Gastrocnemius medialis (tissue), 4 donors: ENCODE data around the gene CETN3. TPM values are rescaled to one million over a fixed set of nuclear protein-coding genes. Genes with fewer than 3 reads are reported as not detected.

Source experiments
- ATAC-seq, 2 donors: fragments of 150-250 bp; one replicate each; pipeline ENCODE4 v1.9.1; 2016
- DNase-seq, 2 donors: peaks; one replicate each; pipeline ENCODE4 v3.0.0-alpha.2; 2019
- H3K27ac ChIP-seq, 4 donors: fragments of 200-600 bp; sonication (generic); 1 replicate in 1 of 4; 2 replicates in 3 of 4; pipeline ENCODE4 v1.5.1; 2016 to 2018; ENCODE audit warnings: mild to moderate bottlenecking in 2 of 4, moderate library complexity in 1 of 4
- H3K27me3 ChIP-seq, 3 donors: fragments of 200-600 bp; sonication (generic) in 2 of 3; 1 replicate in 1 of 3; 2 replicates in 2 of 3; pipeline versions ENCODE4 v1.5.1 to v1.6.0; 2016 to 2019; ENCODE audit warnings: mild to moderate bottlenecking in 1 of 3, moderate library complexity in 1 of 3
- H3K36me3 ChIP-seq, 2 donors: fragments of 200-600 bp; sonication (generic) in 1 of 2; one replicate each; pipeline ENCODE4 v1.5.1; 2017 to 2018
- H3K4me1 ChIP-seq, 2 donors: fragments of 200-600 bp; sonication (generic) in 1 of 2; one replicate each; pipeline ENCODE4 v1.5.1; 2016 to 2017; ENCODE audit warnings: mild to moderate bottlenecking in 2 of 2
- H3K4me3 ChIP-seq, 4 donors: fragments of 200-600 bp; sonication (generic) in 3 of 4; 1 replicate in 1 of 4; 2 replicates in 3 of 4; pipeline ENCODE4 v1.5.1; 2016 to 2019; ENCODE audit warnings: mild to moderate bottlenecking in 2 of 4
- H3K9me3 ChIP-seq, 3 donors: fragments of 200-600 bp; sonication (generic) in 2 of 3; 1 replicate in 1 of 3; 2 replicates in 2 of 3; pipeline ENCODE4 v1.5.1; 2016 to 2019
- CTCF ChIP-seq, 5 experiments: fragments of 450-650 bp in 3 of 5; fragments of 200-600 bp in 2 of 5; sonication (generic) in 2 of 5; IDR thresholded peaks in 4 of 5; conservative IDR thresholded peaks in 1 of 5; 1 replicate in 4 of 5; 2 replicates in 1 of 5; pipeline ENCODE4 v1.5.1; 2016 to 2019; ENCODE audit warnings: antibody characterized with exemption in 5 of 5, mild to moderate bottlenecking in 3 of 5, moderate library complexity in 3 of 5
- POLR2A ChIP-seq, 2 donors: fragments of 450-650 bp; IDR thresholded peaks; one replicate each; pipeline ENCODE4 v1.6.1; 2017; ENCODE audit warnings: antibody characterized with exemption in 2 of 2, mild to moderate bottlenecking in 2 of 2, moderate library complexity in 2 of 2
- in situ Hi-C, 4 donors: fragments of 200-750 bp; cut with MboI; loops; one replicate each; pipeline versions ENCODE4 v1.15.0 to v1.8.0; 2017; ENCODE audit warnings: low sequenced_read_pairs in 4 of 4
- intact Hi-C: fragments of 100-400 bp; cut with DNase I; formaldehyde crosslinking; loops from one replicate; pipeline ENCODE4 v1.15.1; 2023; ENCODE audit warnings: low total_unique reads
- total RNA-seq, 4 donors: library from RNA; depleted of rRNA; stranded (reverse); fragments of >200 nt; gene quantifications; one replicate each; pipeline versions ENCODE4 v1.1.0 to v1.2.3, GENCODE V29; 2016

CETN3 gene
- total RNA-seq, 4 donors from 2014 or later, result 1.4 to 4.9 (median 3.2) TPM

DNA sequence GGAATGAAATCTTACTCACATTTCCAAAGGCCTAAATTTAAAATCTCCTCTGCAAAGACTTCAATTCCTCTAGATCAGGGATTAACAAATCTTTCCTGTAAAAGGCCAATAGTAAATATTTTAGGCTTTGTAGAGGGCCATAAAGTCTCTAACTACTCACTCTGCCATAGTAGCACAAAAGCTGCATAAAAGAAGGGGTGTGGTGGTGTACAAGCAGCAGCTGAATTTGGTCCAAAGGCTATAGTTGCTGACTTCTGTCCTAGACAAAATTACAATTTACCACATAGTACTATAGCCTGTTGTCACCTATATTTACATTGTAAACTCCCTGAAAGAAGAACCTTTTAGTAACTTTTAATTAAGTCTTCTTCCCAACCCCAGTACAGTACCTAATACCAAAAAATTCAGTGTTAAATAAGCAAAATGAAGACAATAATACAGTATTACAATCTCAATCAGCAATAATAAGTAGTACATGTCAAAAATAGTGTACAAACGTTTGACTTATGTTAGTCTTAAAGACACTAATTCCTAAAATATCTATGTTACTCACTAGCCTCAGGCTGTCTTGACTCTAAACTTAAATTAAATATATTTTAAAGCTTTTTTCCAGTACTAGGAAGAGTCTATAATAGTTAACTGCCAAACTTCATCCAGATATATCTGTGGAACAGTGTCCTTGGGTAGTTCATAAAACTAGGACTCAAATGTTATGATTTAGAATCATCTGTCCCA is 6.9 kb downstream of the CETN3 start:
- no peaks in the 10 kb centered on the region for H3K9me3 ChIP-seq
- in situ Hi-C loops (loop anchor here in 3 of 4 donors (10.0 to 25.0 kb wide), 4 partner anchors 122 to 1690 kb away; partner anchors contain the start of genes LYSMD3 (in 2 of the 3) and ARRDC3 (in 1 of the 3)), intact Hi-C loops (no loop called here)
- H3K27ac ChIP-seq, result no peak overlapping the region
- peaks cover 8% of the 10 kb centered on the region in 2 donors for H3K4me1 ChIP-seq
- TF ChIP-seq POLR2A (IDR thresholded peaks at IDR 0.05), result no peak
- no peak for TF ChIP-seq CTCF (IDR thresholded peaks at IDR 0.05 in 4 of 5, conservative IDR thresholded peaks at IDR 0.05 in 1 of 5)
- H3K4me3 ChIP-seq, result no peak overlapping the region
- ATAC-seq, result no peak
- H3K27me3 ChIP-seq, result no peaks in the 10 kb centered on the region
- no peak for DNase-seq
- H3K36me3 ChIP-seq, result peaks cover 0 to 35% of the 10 kb centered on the region in 2 donors

DNA sequence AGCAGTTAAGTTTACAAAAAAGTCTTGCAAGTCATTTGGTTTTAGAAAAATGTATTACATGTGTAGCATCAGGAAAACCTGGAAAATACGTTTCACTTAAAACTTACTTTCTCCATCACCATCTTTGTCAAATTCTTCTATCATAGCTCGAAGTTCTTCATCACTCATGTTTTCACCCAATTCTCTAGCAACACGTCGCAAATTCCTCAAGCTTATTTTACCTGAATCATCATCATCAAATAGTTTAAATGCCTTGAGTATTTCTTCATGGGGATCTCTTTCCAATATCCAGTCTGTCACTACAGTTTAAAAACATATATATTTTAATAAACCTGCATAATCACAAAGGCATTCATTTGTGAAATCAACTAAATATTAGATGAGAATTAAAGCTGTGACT is 10.3 kb downstream of the CETN3 start:
- Histone ChIP-seq H3K27ac (no peak overlapping the region), H3K9me3 (no peaks in the 10 kb centered on the region), H3K4me1 (peaks cover 6 to 8% of the 10 kb centered on the region in 2 donors), H3K36me3 (peaks cover 0 to 14% of the 10 kb centered on the region in 2 donors), H3K4me3 (no peak overlapping the region), H3K27me3 (no peaks in the 10 kb centered on the region)
- intact Hi-C loops, result no loop called here
- TF ChIP-seq CTCF (IDR thresholded peaks at IDR 0.05 in 4 of 5, conservative IDR thresholded peaks at IDR 0.05 in 1 of 5), result no peak
- TF ChIP-seq POLR2A (IDR thresholded peaks at IDR 0.05), result no peak
- DNase-seq (no peak), ATAC-seq (no peak)
- in situ Hi-C loops, result no loop called here

DNA sequence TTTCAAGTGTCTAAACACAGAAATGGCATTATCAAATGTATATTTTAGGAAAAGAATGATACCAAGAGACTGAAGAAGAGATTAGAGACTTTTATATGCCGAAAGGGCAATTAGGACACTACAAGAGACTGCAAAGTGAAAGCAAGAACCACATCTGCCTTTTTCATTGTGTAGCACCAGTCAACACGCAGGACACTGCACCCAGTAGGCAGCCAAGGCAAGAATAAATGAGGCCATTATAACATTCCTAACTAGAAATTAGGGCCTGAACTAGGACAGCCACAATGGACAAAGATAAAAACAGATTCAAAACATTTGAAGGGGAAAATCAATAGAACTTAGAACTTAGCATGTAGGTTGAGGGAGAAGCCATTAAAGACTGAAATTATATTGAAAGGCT is 10.8 kb downstream of the CETN3 start:
- peaks cover 6 to 8% of the 10 kb centered on the region in 2 donors for H3K4me1 ChIP-seq
- no peak for ATAC-seq
- no peak overlapping the region for H3K27ac ChIP-seq
- H3K4me3 ChIP-seq, result no peak overlapping the region
- intact Hi-C loops (no loop called here), in situ Hi-C loops (no loop called here)
- TF ChIP-seq CTCF (IDR thresholded peaks at IDR 0.05 in 4 of 5, conservative IDR thresholded peaks at IDR 0.05 in 1 of 5) (no peak), POLR2A (IDR thresholded peaks at IDR 0.05) (no peak)
- no peaks in the 10 kb centered on the region for H3K27me3 ChIP-seq
- peaks cover 0 to 8% of the 10 kb centered on the region in 2 donors for H3K36me3 ChIP-seq
- DNase-seq, result no peak
- no peaks in the 10 kb centered on the region for H3K9me3 ChIP-seq

DNA sequence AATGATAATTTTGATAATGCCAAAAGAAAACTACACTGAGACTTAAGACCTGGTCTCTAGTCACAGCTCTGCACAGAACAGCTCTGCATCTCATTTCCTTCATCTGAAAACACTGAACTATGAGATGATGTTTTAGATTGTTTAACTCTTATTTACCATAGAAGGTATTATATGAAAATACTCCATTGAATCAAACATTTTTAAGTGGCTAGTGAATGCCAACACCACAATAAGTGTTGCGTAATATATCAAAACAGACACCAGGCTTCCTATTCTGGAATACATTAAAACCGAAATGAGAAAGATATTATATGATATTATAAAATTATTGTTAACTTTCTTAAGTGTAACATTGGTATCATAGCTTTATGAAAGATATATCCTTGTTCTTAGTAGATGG is 14.6 kb downstream of the CETN3 start:
- intact Hi-C loops, result no loop called here
- ATAC-seq, result no peak
- in situ Hi-C loops, result no loop called here

More for the DNA sequence above, 14.6 kb downstream of the CETN3 start:
- Histone ChIP-seq H3K36me3 (peaks cover 0 to 8% of the 10 kb centered on the region in 2 donors), H3K9me3 (no peaks in the 10 kb centered on the region), H3K27me3 (no peaks in the 10 kb centered on the region), H3K4me3 (no peak overlapping the region), H3K27ac (no peak overlapping the region), H3K4me1 (peaks cover 1 to 3% of the 10 kb centered on the region in 2 donors)
- DNase-seq, result no peak
- TF ChIP-seq POLR2A (IDR thresholded peaks at IDR 0.05) (no peak), CTCF (IDR thresholded peaks at IDR 0.05 in 4 of 5, conservative IDR thresholded peaks at IDR 0.05 in 1 of 5) (no peak)
